Right lung (tissue), 5 donors: ENCODE results near the gene HAUS8. TPM values are rescaled to one million over a fixed set of nuclear protein-coding genes. Genes with fewer than 3 reads are reported as not detected.

Experiments
- polyA plus RNA-seq, 5 donors: library from polyadenylated mRNA; unstranded; fragments of 120-200 nt; gene quantifications; one replicate each; pipeline versions ENCODE4 v1.2.1 to v1.2.3, GENCODE V29; 2013; ENCODE audit warnings: inconsistent platforms in 1 of 5, low replicate concordance in 1 of 5; ENCODE audit not compliant: insufficient read length in 5 of 5, insufficient read depth in 1 of 5

The HAUS8 gene
- polyA plus RNA-seq, 5 donors: 11.1 to 16.7 (median 13.4) TPM

Other genes starting within 250 kb of the HAUS8 start
- 10 to 100 TPM; 51.2 to 83.5 (median 72.8) TPM for gene SIN3B, start 246.1 kb downstream of the HAUS8 start, polyA plus RNA-seq
- 1 to 10 TPM in 4 of 5 donors, under 1 TPM in 1; 0.61 to 1.5 (median 1.3) TPM for gene F2RL3, start 186.5 kb downstream of the HAUS8 start, polyA plus RNA-seq
- gene CPAMD8, start 48.6 kb downstream of the HAUS8 start, polyA plus RNA-seq: 10 to 100 TPM; 52.7 to 89.9 (median 62.8) TPM
- gene MYO9B, start 325 bp upstream of the HAUS8 start, polyA plus RNA-seq: 10 to 100 TPM; 43.6 to 64.8 (median 55.6) TPM
- 10 to 100 TPM; 28.0 to 44.7 (median 33.5) TPM for gene USE1, start 139.9 kb upstream of the HAUS8 start, polyA plus RNA-seq
- 10 to 100 TPM; 10.7 to 22.8 (median 12.0) TPM for gene OCEL1, start 150.8 kb upstream of the HAUS8 start, polyA plus RNA-seq
- 10 to 100 TPM; 19.8 to 46.6 (median 24.9) TPM for gene NR2F6, start 170.5 kb upstream of the HAUS8 start, polyA plus RNA-seq
- 10 to 100 TPM in 3 of 5 donors, 1 to 10 TPM in 2; 9.2 to 12.0 (median 10.3) TPM for gene USHBP1, start 189.3 kb upstream of the HAUS8 start, polyA plus RNA-seq
- gene BABAM1, start 192.0 kb upstream of the HAUS8 start, polyA plus RNA-seq: 100 to 1,000 TPM; 103 to 116 (median 106) TPM
- gene ANKLE1, start 206.4 kb upstream of the HAUS8 start, polyA plus RNA-seq: 1 to 10 TPM; 1.3 to 2.2 (median 1.8) TPM
- gene ABHD8, start 228.0 kb upstream of the HAUS8 start, polyA plus RNA-seq: 10 to 100 TPM in 3 of 5 donors, 1 to 10 TPM in 2; 5.9 to 15.2 (median 10.4) TPM
- 10 to 100 TPM; 31.0 to 52.5 (median 36.6) TPM for gene MRPL34, start 230.4 kb upstream of the HAUS8 start, polyA plus RNA-seq
- gene DDA1, start 234.1 kb upstream of the HAUS8 start, polyA plus RNA-seq: 10 to 100 TPM; 27.5 to 40.6 (median 30.2) TPM